Cardiac fibroblast (primary cell): ENCODE data around the gene IQGAP2.

Source experiments
- DNase-seq, 2 donors: peaks; one replicate each; pipeline versions ENCODE4 v3.0.0 to v3.0.0-alpha.2; 2010; ENCODE audit warnings: low read depth in 2 of 2
- H3K4me3 ChIP-seq, 2 donors: replicated peaks in 1 of 2; 1 replicate in 1 of 2; 2 replicates in 1 of 2; pipeline ENCODE4 v1.5.1; 2011; ENCODE audit warnings: low read depth in 2 of 2, low read length in 2 of 2, mild to moderate bottlenecking in 2 of 2, moderate library complexity in 1 of 2
- CTCF ChIP-seq: IDR thresholded peaks from one replicate; pipeline ENCODE4 v1.5.1; 2011; ENCODE audit warnings: low read depth, mild to moderate bottlenecking, low read length, inconsistent platforms

The IQGAP2 gene

GRCh38 chr5:76542241-76542640 is 139.2 kb downstream of the IQGAP2 start:
- DNase-seq: no peak
- no peak overlapping the region for H3K4me3 ChIP-seq
- no peak for TF ChIP-seq CTCF

GRCh38 chr5:76542887-76543690 is 140.0 kb downstream of the IQGAP2 start:
- no peak for TF ChIP-seq CTCF
- H3K4me3 ChIP-seq: no peak overlapping the region
- no peak for DNase-seq

GRCh38 chr5:76544268-76544926 is 141.3 kb downstream of the IQGAP2 start:
- DNase-seq: peak; percentile 10 to 44
- no peak overlapping the region for H3K4me3 ChIP-seq
- peak; percentile 46 for TF ChIP-seq CTCF

- no peak for DNase-seq
- TF ChIP-seq CTCF: no peak
- H3K4me3 ChIP-seq: no peak overlapping the region
Observed at GRCh38 chr5:76545184-76545583, 142.1 kb downstream of the IQGAP2 start.

- TF ChIP-seq CTCF: no peak
- no peak for DNase-seq
- no peak overlapping the region for H3K4me3 ChIP-seq
Observed at GRCh38 chr5:76546497-76547102, 143.5 kb downstream of the IQGAP2 start.

- TF ChIP-seq CTCF: no peak
- no peak for DNase-seq
- no peak overlapping the region for H3K4me3 ChIP-seq
Observed at GRCh38 chr5:76547242-76547890, 144.3 kb downstream of the IQGAP2 start.
